Measurements from ENCODE around the gene TEX28.
"Not testable (repeated sequence)": the region's sequence is repeated elsewhere in the genome, so short reads cannot be mapped to it uniquely, and the experiment has no call there.

Gene TEX28

GRCh38 chrX:154239982-154240503 lies 54.9 kb downstream of the TEX28 start:
- H3K27me3 ChIP-seq (replicated peaks); H3K4me3 ChIP-seq (ENCODE audit: low read depth, low read length); H3K36me3 ChIP-seq (replicated peaks); H3K27ac ChIP-seq; in situ Hi-C loops (cut with HindIII; ENCODE audit: low pct_ligation_motif_present, low sequenced_read_pairs); DNase-seq: not testable (repeated sequence)

GRCh38 chrX:154238939-154239559 lies 55.9 kb downstream of the TEX28 start:
- H3K27me3 ChIP-seq (replicated peaks); DNase-seq; in situ Hi-C loops (cut with HindIII; ENCODE audit: low pct_ligation_motif_present, low sequenced_read_pairs); H3K4me3 ChIP-seq (ENCODE audit: low read depth, low read length); H3K27ac ChIP-seq; H3K36me3 ChIP-seq (replicated peaks): not testable (repeated sequence)

- in situ Hi-C loops (cut with HindIII; ENCODE audit: low pct_ligation_motif_present, low sequenced_read_pairs); DNase-seq; H3K4me3 ChIP-seq (ENCODE audit: low read depth, low read length); H3K36me3 ChIP-seq (replicated peaks); H3K27ac ChIP-seq; H3K27me3 ChIP-seq (replicated peaks): not testable (repeated sequence)
Observed at GRCh38 chrX:154233620-154234019, 61.3 kb downstream of the TEX28 start.

- H3K36me3 ChIP-seq (replicated peaks); H3K4me3 ChIP-seq (ENCODE audit: low read depth, low read length): not testable (repeated sequence)
Observed at GRCh38 chrX:154231443-154231842, 63.5 kb downstream of the TEX28 start.

GRCh38 chrX:154226706-154227105 lies 68.2 kb downstream of the TEX28 start:
- H3K27ac ChIP-seq; DNase-seq; in situ Hi-C loops (cut with HindIII; ENCODE audit: low pct_ligation_motif_present, low sequenced_read_pairs); H3K36me3 ChIP-seq (replicated peaks); H3K27me3 ChIP-seq (replicated peaks); H3K4me3 ChIP-seq (ENCODE audit: low read depth, low read length): not testable (repeated sequence)

More at GRCh38 chrX:154231443-154231842, 63.5 kb downstream of the TEX28 start:
- DNase-seq; H3K27me3 ChIP-seq (replicated peaks); H3K27ac ChIP-seq; in situ Hi-C loops (cut with HindIII; ENCODE audit: low pct_ligation_motif_present, low sequenced_read_pairs): not testable (repeated sequence)

GRCh38 chrX:154225292-154225691 lies 69.6 kb downstream of the TEX28 start:
- H3K4me3 ChIP-seq (ENCODE audit: low read depth, low read length); H3K27me3 ChIP-seq (replicated peaks); H3K36me3 ChIP-seq (replicated peaks); in situ Hi-C loops (cut with HindIII; ENCODE audit: low pct_ligation_motif_present, low sequenced_read_pairs); H3K27ac ChIP-seq; DNase-seq: not testable (repeated sequence)

All from brain microvascular endothelial cell (primary cell).